NCI-H1105 treated with DMSO at 0.1 percent for 48 hours (cell line): ENCODE results near the gene NSRP1.
"Not testable (repeated sequence)": the region's sequence is repeated elsewhere in the genome, so short reads cannot be mapped to it uniquely, and the experiment has no call there.

ENCODE experiments used
- DNase-seq: peaks from one replicate; lab custom pipeline; 2025; lab: John Stamatoyannopoulos, UW

Gene NSRP1

DNA sequence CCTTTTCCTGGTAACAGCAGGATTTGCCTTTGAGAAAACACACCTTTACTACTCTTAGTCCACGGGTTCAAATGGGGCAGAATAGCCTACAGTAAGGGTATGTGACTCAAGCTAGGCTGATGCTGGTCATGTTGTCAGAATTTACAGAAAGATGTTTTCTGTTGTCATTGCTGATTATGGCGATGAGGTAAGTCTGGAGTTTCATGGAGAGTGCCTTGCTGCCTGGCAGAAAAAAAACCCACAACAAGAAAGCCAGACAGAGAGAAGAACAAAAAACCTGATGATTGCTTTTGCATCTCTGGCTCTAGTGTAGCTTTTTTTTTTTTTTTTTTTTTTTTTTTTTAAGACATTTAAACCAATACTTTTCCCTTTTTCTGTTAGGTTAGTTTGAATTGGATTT lies 71.0 kb downstream of the NSRP1 start:
- DNase-seq, result no peak

DNA sequence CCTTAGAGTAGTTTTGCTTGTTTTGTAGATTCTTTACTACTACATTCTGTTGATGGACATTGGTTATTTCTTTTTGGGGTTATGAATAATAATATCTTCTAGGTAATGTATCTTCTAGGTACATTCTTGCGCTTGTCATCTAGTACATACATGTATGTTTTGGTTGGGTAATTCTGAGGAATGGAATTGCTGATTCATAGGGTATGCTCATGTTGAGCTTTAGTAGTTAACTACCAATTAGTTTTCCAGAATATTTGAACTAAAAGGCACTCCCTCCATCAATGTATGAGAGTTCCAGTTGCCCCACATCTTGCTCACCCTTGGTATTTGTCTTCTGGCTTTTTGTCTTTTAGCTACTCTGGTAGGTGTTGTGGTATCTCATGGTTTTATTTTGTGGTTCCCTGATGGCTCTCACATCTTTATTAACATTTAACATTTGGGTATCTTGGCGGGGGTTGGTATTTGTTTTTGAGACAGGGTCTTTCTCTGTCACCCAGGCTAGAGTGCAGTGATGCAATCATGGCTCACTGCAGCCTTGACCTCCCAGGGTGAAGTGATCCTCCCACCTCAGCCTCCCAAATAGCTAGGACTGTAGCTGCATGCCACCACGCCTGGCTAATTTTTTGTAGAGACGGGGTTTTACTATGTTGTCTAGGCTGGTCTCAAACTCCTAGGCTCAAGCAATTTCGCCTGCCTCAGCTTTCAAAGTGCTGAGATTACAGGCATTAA lies 71.8 kb downstream of the NSRP1 start:
- DNase-seq, result no peak

DNA sequence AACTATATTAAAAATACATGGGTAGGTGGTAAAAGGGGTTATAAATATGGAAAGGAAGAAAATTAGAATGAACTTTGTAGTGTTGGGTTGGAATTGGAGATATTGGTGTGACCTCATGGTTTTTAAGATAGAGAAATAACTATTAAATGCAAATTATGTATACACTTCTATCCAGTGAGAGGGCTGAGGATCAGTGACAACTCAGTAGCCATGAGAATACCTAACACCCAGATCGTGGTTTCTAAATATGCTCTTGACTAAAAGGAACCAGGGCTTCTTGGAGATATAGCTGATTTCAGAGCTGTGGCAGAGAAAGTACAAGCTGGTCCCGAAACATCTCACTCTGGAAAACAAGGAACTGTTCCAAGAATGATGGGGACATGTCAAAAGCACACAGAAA lies 74.5 kb downstream of the NSRP1 start:
- no peak for DNase-seq

GRCh38 chr17:30196504-30196903 lies 79.9 kb downstream of the NSRP1 start:
- DNase-seq, result no peak

DNA sequence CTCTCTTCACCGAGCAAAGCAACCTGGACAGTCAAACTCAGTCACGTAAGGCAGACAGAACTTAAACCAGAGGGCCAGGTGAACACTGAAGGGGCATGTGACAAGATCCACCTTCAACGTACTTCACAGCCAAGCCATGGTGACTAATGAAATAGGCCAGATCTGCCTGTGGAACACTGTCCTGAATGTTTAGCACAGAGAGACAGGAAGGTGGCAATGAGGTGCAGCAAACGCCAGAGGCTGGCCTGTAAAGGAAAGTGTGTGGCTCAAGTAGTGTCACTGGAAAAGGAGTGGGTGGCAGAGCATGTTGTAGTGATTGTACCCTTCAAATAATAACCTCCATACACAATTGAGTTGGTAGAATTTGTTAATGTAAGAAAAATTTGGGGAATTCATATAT lies 80.8 kb downstream of the NSRP1 start:
- no peak for DNase-seq

DNA sequence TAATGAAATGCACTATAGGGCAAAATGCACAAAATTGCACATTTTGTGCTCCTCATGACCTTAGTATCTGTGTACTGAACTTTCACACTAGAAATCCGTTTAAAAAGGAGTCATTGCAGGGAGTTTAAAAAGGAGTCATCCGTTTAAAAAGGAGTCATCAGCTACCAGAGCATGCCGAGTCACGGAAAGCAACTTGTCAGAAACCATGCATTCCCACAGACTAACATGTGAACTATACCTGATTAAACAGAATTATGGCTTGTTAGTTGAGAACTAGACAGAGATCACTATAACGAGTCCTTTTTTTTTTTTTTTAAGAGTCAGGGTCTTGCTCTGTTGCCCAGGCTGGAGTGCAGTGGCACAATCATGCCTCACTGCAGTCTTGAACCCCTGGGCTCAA lies 83.0 kb downstream of the NSRP1 start:
- DNase-seq, result no peak

- no peak for DNase-seq
These were observed 83.5 kb downstream of the NSRP1 start for GRCh38 chr17:30200106-30200505.

- not testable (repeated sequence) for DNase-seq
These were observed 84.0 kb downstream of the NSRP1 start for GRCh38 chr17:30200656-30201055.

DNA sequence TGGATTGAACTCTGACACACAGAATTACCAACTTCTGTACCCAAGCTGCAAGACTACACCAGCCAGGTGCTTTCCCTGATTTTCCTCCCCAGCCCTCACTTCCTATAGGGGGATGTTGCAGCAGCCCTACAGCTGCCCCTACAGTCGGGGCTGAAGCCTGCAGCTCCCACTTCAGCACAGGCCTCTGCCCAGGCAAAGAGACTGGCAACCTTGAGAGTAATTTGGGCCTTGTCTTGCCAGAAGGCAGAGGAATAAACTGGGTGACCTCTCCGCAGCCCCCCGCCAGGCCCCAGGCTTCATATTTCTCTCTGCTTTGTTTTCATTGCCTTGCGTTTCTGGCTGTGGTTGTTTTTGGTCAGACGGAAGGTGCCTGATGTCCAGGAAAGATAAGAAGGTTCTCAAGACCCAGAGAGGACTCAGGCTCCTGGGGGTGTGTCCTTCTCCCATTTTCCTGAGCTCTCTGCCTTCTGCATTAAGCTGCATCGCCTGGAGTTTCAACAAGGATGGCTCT lies 86.9 kb downstream of the NSRP1 start:
- no peak for DNase-seq

- no peak for DNase-seq
These were observed 91.0 kb downstream of the NSRP1 start for GRCh38 chr17:30207655-30208054.

GRCh38 chr17:30208214-30208613 lies 91.6 kb downstream of the NSRP1 start:
- DNase-seq, result no peak

GRCh38 chr17:30209930-30210329 lies 93.3 kb downstream of the NSRP1 start:
- DNase-seq, result no peak

- no peak for DNase-seq
These were observed 93.8 kb downstream of the NSRP1 start for GRCh38 chr17:30210366-30210765.

GRCh38 chr17:30210901-30211300 lies 94.3 kb downstream of the NSRP1 start:
- DNase-seq, result no peak

DNA sequence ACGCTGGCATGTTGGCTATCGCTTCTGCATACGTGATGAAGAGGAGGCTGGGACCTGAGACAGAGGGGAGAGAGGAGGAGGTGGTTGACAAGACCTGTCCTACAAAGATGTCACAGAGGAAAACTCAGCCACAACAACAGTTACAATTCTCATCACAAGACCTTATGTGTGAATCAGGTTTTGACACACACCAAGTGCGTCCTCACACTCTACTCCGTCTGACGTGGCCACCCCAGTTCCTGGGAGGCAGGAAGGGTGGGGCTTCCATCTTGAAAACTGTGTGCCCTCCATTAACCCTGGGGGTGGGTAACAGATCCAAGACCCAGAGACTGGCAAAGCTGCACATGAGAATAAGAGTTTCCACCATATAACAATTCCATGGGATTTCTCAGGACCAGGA lies 94.8 kb downstream of the NSRP1 start:
- no peak for DNase-seq

DNA sequence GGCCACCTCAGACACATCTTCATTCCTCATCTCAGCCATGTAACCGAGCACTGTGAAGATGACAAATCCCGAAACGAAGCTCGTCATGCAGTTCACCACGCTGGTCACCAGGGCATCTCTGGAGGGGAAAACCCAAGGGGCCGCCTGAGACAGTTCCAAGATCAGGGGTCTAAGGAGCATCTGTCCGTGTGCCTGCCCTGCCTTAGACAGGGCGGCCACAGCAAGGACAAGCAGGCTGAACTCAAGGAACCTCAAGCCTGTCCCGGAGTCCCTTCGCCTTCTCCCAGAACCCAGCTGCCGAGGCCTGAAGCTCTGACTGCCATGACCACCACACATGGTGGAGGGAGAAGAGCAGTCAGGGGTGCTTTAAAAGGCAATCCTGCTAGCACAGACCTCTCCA lies 96.1 kb downstream of the NSRP1 start:
- DNase-seq, result no peak

GRCh38 chr17:30217054-30217453 lies 100.4 kb downstream of the NSRP1 start:
- DNase-seq, result no peak

GRCh38 chr17:30217746-30218245 lies 101.2 kb downstream of the NSRP1 start:
- DNase-seq, result no peak

- DNase-seq, result no peak
These were observed 102.2 kb downstream of the NSRP1 start for GRCh38 chr17:30218799-30219198.

DNA sequence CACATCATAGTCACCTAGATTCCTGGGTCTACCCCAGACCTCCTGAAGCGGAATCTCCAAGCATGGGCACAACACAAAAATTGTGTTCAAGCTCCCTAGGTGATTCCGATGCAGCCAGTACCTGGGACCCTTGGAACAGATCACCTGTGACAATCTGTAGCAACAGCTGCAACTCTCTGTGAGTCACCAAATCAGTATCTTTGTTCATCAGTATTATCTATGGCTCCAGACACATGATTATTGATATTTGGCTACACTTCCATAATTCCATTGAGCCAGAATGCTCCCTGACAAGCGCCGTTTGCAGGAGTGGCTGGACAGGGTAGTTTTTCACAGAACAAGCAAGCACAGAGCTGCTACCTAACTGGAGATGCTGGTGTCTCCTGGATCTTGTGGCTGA lies 102.7 kb downstream of the NSRP1 start:
- DNase-seq, result no peak

DNA sequence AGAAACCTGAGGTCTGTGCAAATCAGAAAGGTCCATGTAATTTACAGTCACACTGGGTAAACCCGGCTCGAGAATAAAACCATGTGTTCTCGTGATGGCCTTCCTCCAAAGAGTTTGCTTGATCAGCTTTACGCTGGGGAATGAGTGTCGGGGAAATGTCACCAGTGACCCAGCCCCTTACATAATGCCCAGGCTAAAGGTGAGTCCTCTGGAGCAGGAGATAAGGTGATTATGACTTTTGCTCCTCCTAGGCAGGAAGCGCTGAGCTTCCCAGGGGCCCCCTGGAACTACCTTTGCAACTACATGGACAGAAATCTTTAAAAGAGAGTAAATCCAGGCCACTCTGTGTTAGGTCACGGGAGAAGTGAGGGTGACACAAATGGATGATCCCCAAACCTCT lies 103.2 kb downstream of the NSRP1 start:
- no peak for DNase-seq

GRCh38 chr17:30220414-30220813 lies 103.8 kb downstream of the NSRP1 start:
- DNase-seq, result no peak

- DNase-seq, result no peak
These were observed 104.7 kb downstream of the NSRP1 start for GRCh38 chr17:30221346-30221745.

GRCh38 chr17:30222251-30222650 lies 105.6 kb downstream of the NSRP1 start:
- DNase-seq, result no peak
